Dedifferentiated amniotic fluid mesenchymal stem cell (primary cell): ENCODE data around the gene SH3GL2.
"Not testable (repeated sequence)": the region's sequence is repeated elsewhere in the genome, so short reads cannot be mapped to it uniquely, and the experiment has no call there.

ENCODE experiments used
- DNase-seq: peaks from one replicate; pipeline ENCODE4 v3.0.0-alpha.2; 2016; ENCODE audit errors: extremely low spot score

The SH3GL2 gene

GRCh38 chr9:17751486-17751885 is 172.6 kb downstream of the SH3GL2 start:
- no peak for DNase-seq

- no peak for DNase-seq
Measured at GRCh38 chr9:17752021-17752420, 173.2 kb downstream of the SH3GL2 start.

- no peak for DNase-seq
Measured at GRCh38 chr9:17757816-17758215, 178.9 kb downstream of the SH3GL2 start.

- no peak for DNase-seq
Measured at GRCh38 chr9:17760250-17760649, 181.4 kb downstream of the SH3GL2 start.

- DNase-seq, result no peak
Measured at GRCh38 chr9:17761984-17762676, 183.3 kb downstream of the SH3GL2 start.

GRCh38 chr9:17764306-17764705 is 185.4 kb downstream of the SH3GL2 start:
- no peak for DNase-seq

GRCh38 chr9:17765131-17765530 is 186.3 kb downstream of the SH3GL2 start:
- DNase-seq, result not testable (repeated sequence)

GRCh38 chr9:17772223-17772622 is 193.4 kb downstream of the SH3GL2 start:
- no peak for DNase-seq

- DNase-seq, result no peak
Measured at GRCh38 chr9:17775656-17776055, 196.8 kb downstream of the SH3GL2 start.

GRCh38 chr9:17776735-17777134 is 197.9 kb downstream of the SH3GL2 start:
- DNase-seq, result no peak

- no peak for DNase-seq
Measured at GRCh38 chr9:17777465-17777864, 198.6 kb downstream of the SH3GL2 start.

- no peak for DNase-seq
Measured at GRCh38 chr9:17782430-17783149, 203.7 kb downstream of the SH3GL2 start.

GRCh38 chr9:17783227-17783626 is 204.4 kb downstream of the SH3GL2 start:
- DNase-seq, result no peak

GRCh38 chr9:17789316-17789715 is 210.4 kb downstream of the SH3GL2 start:
- no peak for DNase-seq

- no peak for DNase-seq
Measured at GRCh38 chr9:17793713-17794622, 215.1 kb downstream of the SH3GL2 start.

- no peak for DNase-seq
Measured at GRCh38 chr9:17795744-17796143, 216.9 kb downstream of the SH3GL2 start.

- no peak for DNase-seq
Measured at GRCh38 chr9:17799369-17799768, 220.5 kb downstream of the SH3GL2 start.

GRCh38 chr9:17800418-17800817 is 221.6 kb downstream of the SH3GL2 start:
- DNase-seq, result no peak

GRCh38 chr9:17802249-17802857 is 223.5 kb downstream of the SH3GL2 start:
- no peak for DNase-seq

- DNase-seq, result no peak
Measured at GRCh38 chr9:17807613-17808282, 228.9 kb downstream of the SH3GL2 start.

- no peak for DNase-seq
Measured at GRCh38 chr9:17810317-17810716, 231.5 kb downstream of the SH3GL2 start.
